ENCODE data around the gene ORAI3.

GRCh38 chr16:30971298-30971697, 22.4 kb downstream of the ORAI3 start:
- TF ChIP-seq CTCF (IDR thresholded peaks at IDR 0.05) (no peak), EZH2phosphoT487 (IDR thresholded peaks at IDR 0.05) (no peak), EZH2 (IDR thresholded peaks at IDR 0.05) (no peak)
